ENCODE data around the gene MSI2. TPM values are rescaled to one million over a fixed set of nuclear protein-coding genes. Genes with fewer than 3 reads are reported as not detected.

Gene MSI2
- total RNA-seq, 2 experiments from 2014 or later: 131 to 164 TPM

GRCh38 chr17:57582881-57583756 lies 326.8 kb downstream of the MSI2 start:
- POLR2A ChIA-PET: interaction anchor here (0.5 to 0.7 kb wide), 5 partner anchors 22 to 507 kb away, joined by 3 to 7 read pairs (median 3); no protein-coding TSS in a partner anchor
- Histone ChIP-seq H4K20me1 (ENCODE audit: insufficient read depth, low read length) (no peaks in the 10 kb centered on the region), H3K4me2 (ENCODE audit: low read length) (no peak overlapping the region), H3K4me1 (ENCODE audit: insufficient read depth, low read length, poor library complexity, severe bottlenecking) (peaks cover 11% of the 10 kb centered on the region), H2AFZ (ENCODE audit: low read length) (no peak overlapping the region), H3K4me3 (ENCODE audit: low read depth, low read length, poor library complexity, severe bottlenecking) (no peak overlapping the region), H3K9me3 (ENCODE audit: low read length) (no peaks in the 10 kb centered on the region), H3K9me2 (ENCODE audit: insufficient read depth, low read length) (no peaks in the 10 kb centered on the region), H3K27ac (ENCODE audit: low read depth, low read length, poor library complexity, severe bottlenecking) (no peak overlapping the region), H3K79me2 (ENCODE audit: insufficient read depth, low read depth, low read length) (no peaks in the 10 kb centered on the region), H3K36me3 (ENCODE audit: insufficient read depth, low read length) (no peaks in the 10 kb centered on the region)
- no peak for TF ChIP-seq EZH2phosphoT487 (IDR thresholded peaks at IDR 0.05; ENCODE audit: borderline replicate concordance, low read depth, low read length)
- TF ChIP-seq CTCF (conservative IDR thresholded peaks at IDR 0.05; ENCODE audit: low read length): no peak
- BruUV-seq (replicated peaks): no TSS peak
- DNase-seq (ENCODE audit: low spot score): no peak
- CTCF ChIA-PET (ENCODE audit: unreplicated experiment): interaction anchor here (0.7 to 0.8 kb wide), 2 partner anchors 17 to 89 kb away, joined by 3 read pairs; no protein-coding TSS in a partner anchor
- intact Hi-C loops (cut with micrococcal nuclease; ENCODE audit: unreplicated experiment): no loop called here

GRCh38 chr17:57584050-57584551 lies 327.8 kb downstream of the MSI2 start:
- CTCF ChIA-PET (ENCODE audit: unreplicated experiment): interaction anchor here (0.7 to 0.8 kb wide), 2 partner anchors 18 to 88 kb away, joined by 3 read pairs; no protein-coding TSS in a partner anchor

More at GRCh38 chr17:57584050-57584551, 327.8 kb downstream of the MSI2 start:
- H3K4me2 ChIP-seq (ENCODE audit: low read length): no peak overlapping the region
- peaks cover 11% of the 10 kb centered on the region for H3K4me1 ChIP-seq (ENCODE audit: insufficient read depth, low read length, poor library complexity, severe bottlenecking)
- no peaks in the 10 kb centered on the region for H3K9me2 ChIP-seq (ENCODE audit: insufficient read depth, low read length)
- no peak overlapping the region for H3K27ac ChIP-seq (ENCODE audit: low read depth, low read length, poor library complexity, severe bottlenecking)
- POLR2A ChIA-PET: interaction anchor here (0.6 kb wide), 1 partner anchor 46 kb away, joined by 7 read pairs; no protein-coding TSS in a partner anchor
- no peaks in the 10 kb centered on the region for H3K9me3 ChIP-seq (ENCODE audit: low read length)
- DNase-seq (ENCODE audit: low spot score): no peak
- BruUV-seq (replicated peaks): no TSS peak
- H2AFZ ChIP-seq (ENCODE audit: low read length): no peak overlapping the region
- no peak overlapping the region for H3K4me3 ChIP-seq (ENCODE audit: low read depth, low read length, poor library complexity, severe bottlenecking)
- intact Hi-C loops (cut with micrococcal nuclease; ENCODE audit: unreplicated experiment): no loop called here
- H4K20me1 ChIP-seq (ENCODE audit: insufficient read depth, low read length): no peaks in the 10 kb centered on the region
- H3K36me3 ChIP-seq (ENCODE audit: insufficient read depth, low read length): no peaks in the 10 kb centered on the region
- TF ChIP-seq CTCF (conservative IDR thresholded peaks at IDR 0.05; ENCODE audit: low read length) (no peak), EZH2phosphoT487 (IDR thresholded peaks at IDR 0.05; ENCODE audit: borderline replicate concordance, low read depth, low read length) (no peak)
- H3K79me2 ChIP-seq (ENCODE audit: insufficient read depth, low read depth, low read length): no peaks in the 10 kb centered on the region
